Cardiac fibroblast (primary cell): ENCODE data around the gene TOP1.
A peak's percentile ranks its signal among the peaks of the same experiment; 100 is the strongest.

Experiments used
- DNase-seq, 2 donors: peaks; one replicate each; pipeline versions ENCODE4 v3.0.0 to v3.0.0-alpha.2; 2010; ENCODE audit warnings: low read depth in 2 of 2
- H3K4me3 ChIP-seq, 2 donors: replicated peaks in 1 of 2; 1 replicate in 1 of 2; 2 replicates in 1 of 2; pipeline ENCODE4 v1.5.1; 2011; ENCODE audit warnings: low read depth in 2 of 2, low read length in 2 of 2, mild to moderate bottlenecking in 2 of 2, moderate library complexity in 1 of 2
- CTCF ChIP-seq: IDR thresholded peaks from one replicate; pipeline ENCODE4 v1.5.1; 2011; ENCODE audit warnings: low read depth, mild to moderate bottlenecking, low read length, inconsistent platforms

Gene TOP1

GRCh38 chr20:41171736-41172295 is 143.2 kb downstream of the TOP1 start:
- DNase-seq: no peak
- H3K4me3 ChIP-seq: no peak overlapping the region
- TF ChIP-seq CTCF: no peak

GRCh38 chr20:41172296-41173140 is 143.9 kb downstream of the TOP1 start:
- TF ChIP-seq CTCF: no peak
- DNase-seq: peak; percentile 25 to 46
- H3K4me3 ChIP-seq: no peak overlapping the region

GRCh38 chr20:41173161-41173721 is 144.6 kb downstream of the TOP1 start:
- H3K4me3 ChIP-seq: no peak overlapping the region
- peak; percentile 96 for TF ChIP-seq CTCF
- peak; percentile 78 to 92 for DNase-seq

GRCh38 chr20:41173791-41174341 is 145.2 kb downstream of the TOP1 start:
- TF ChIP-seq CTCF: no peak
- H3K4me3 ChIP-seq: no peak overlapping the region
- DNase-seq: no peak
